Heart left ventricle (tissue), 16 donors: ENCODE data around the gene DPH1. TPM values are rescaled to one million over a fixed set of nuclear protein-coding genes. Genes with fewer than 3 reads are reported as not detected.

Source experiments
- ATAC-seq, 4 donors: fragments of 200-7000 bp; cut with Tn5 transposase; one replicate each; pipeline ENCODE4 v1.9.1; 2020 to 2022; ENCODE audit warnings: moderate library complexity in 4 of 4, mild to moderate bottlenecking in 3 of 4, moderate number of reproducible peaks in 1 of 4
- DNase-seq, 5 donors: peaks; one replicate each; pipeline ENCODE4 v3.0.0-alpha.2; 2020
- H3K27ac ChIP-seq, 12 donors: fragments of 200-600 bp; sonication (generic) in 4 of 12; one replicate each; pipeline versions ENCODE4 v1.5.0 to v1.8.0; 2016 to 2022; ENCODE audit warnings: mild to moderate bottlenecking in 2 of 12
- H3K27me3 ChIP-seq, 9 donors: fragments of 200-600 bp; sonication (generic) in 2 of 9; one replicate each; pipeline versions ENCODE4 v1.5.1 to v1.8.0; 2016 to 2022; ENCODE audit warnings: mild to moderate bottlenecking in 3 of 9
- H3K36me3 ChIP-seq, 9 donors: fragments of 200-600 bp; sonication (generic) in 2 of 9; one replicate each; pipeline versions ENCODE4 v1.5.0 to v1.8.0; 2018 to 2022; ENCODE audit warnings: mild to moderate bottlenecking in 2 of 9
- H3K4me1 ChIP-seq, 12 donors: fragments of 200-600 bp; sonication (generic) in 4 of 12; one replicate each; pipeline versions ENCODE4 v1.5.0 to v1.8.0; 2016 to 2022; ENCODE audit warnings: mild to moderate bottlenecking in 3 of 12
- H3K4me3 ChIP-seq, 12 donors: fragments of 200-600 bp; sonication (generic) in 4 of 12; one replicate each; pipeline versions ENCODE4 v1.5.0 to v1.8.0; 2017 to 2022; ENCODE audit warnings: mild to moderate bottlenecking in 9 of 12, moderate library complexity in 4 of 12
- H3K9me3 ChIP-seq, 12 donors: fragments of 200-600 bp; sonication (generic) in 4 of 12; one replicate each; pipeline versions ENCODE4 v1.5.0 to v1.8.0; 2016 to 2022; ENCODE audit warnings: mild to moderate bottlenecking in 1 of 12
- CTCF ChIP-seq, 12 donors: fragments of 200-600 bp; sonication (generic) in 4 of 12; IDR thresholded peaks; one replicate each; pipeline versions ENCODE4 v1.5.0 to v1.8.0; 2018 to 2022; ENCODE audit warnings: antibody characterized with exemption in 12 of 12, mild to moderate bottlenecking in 5 of 12
- POLR2A ChIP-seq, 2 donors: fragments of 450-650 bp; IDR thresholded peaks; one replicate each; pipeline ENCODE4 v1.6.1; 2017; ENCODE audit warnings: antibody characterized with exemption in 2 of 2, mild to moderate bottlenecking in 2 of 2, moderate library complexity in 2 of 2
- WGBS, 4 donors: extraction: QIAGEN DNeasy Blood & Tissue Kit in 2 of 4; methylation state at CpG; one replicate each; pipeline versions ENCODE4 v1.1.5 to v1.1.7; 2013 to 2018; 5-methylcytosine and 5-hydroxymethylcytosine counted together
- intact Hi-C, 10 donors: fragments of 100-400 bp; cut with DNase I; formaldehyde crosslinking; loops; one replicate each; pipeline versions ENCODE4 v1.11.1 to v1.14.2; 2022
- polyA plus RNA-seq, 2 donors: library from polyadenylated mRNA; stranded (reverse); fragments of 200-250 nt; gene quantifications; one replicate each; pipeline ENCODE4 v1.2.3, GENCODE V29; 2013
- total RNA-seq, 9 donors: library from RNA; depleted of rRNA in 2 of 9; stranded (reverse); fragments of >200 nt in 2 of 9; fragmentation: NEBNext Ultra II Directional in 3 of 9; extraction: Animal tissue kit (Norgen Biotek cat#: 25700) in 3 of 9; gene quantifications; one replicate each; pipeline versions ENCODE4 v1.1.0 to v1.2.4, GENCODE V29; 2016 to 2023
- donor health status: ischemic (EF 13 %, LVEDD 7.1; RV severe dilation, severe dysfunction).
- donor health status: healthy with polysubstance abuse.
- donor health status: DM: no; HTN: yes; CAD: no.
- donor health status: DM: no; HTN: no; CAD: no.
- donor health status: ischemic (EF 25% LVEDD 6.9; RV normal size, moderate dysfunction).
- donor health status: ischemic (EF 25% LVEDD 5.7; RV mildly dilated, moderate dysfunction).
- donor health status: healthy.
- donor health status: DM: yes; HTN: yes; CAD: no.
- donor health status: ischemic (EF 35%, LVEDD 5.7; RV mildly dilated, moderate dysfunction).
- donor health status: nonischemic (EF 11% LVEDD 7.7; RV severe dilation, severe dysfunction).
- donor health status: DM: yes; HTN: yes; CAD: no.
- donor health status: PGD.
- donor health status: ischemic (EF 29% LVEDD 5.4; RV normal size, mild dysfunction).
- donor health status: nonischemic (EF 23%, LVEDD 6.1; RV moderate dilation, normal function).

DPH1 gene
- total and polyA plus RNA-seq, 11 donors = 14.0 to 38.1 (median 23.4) TPM

- intact Hi-C loops = loop anchor here in 1 of 10 donors (5.0 kb wide), 1 partner anchor 40 kb away; no protein-coding TSS in a partner anchor
- no peak for DNase-seq
- H3K36me3 ChIP-seq = peaks cover 0 to 52% (median 46%) of the 10 kb centered on the region in 9 donors
These were observed 52.2 kb downstream of the DPH1 start for GRCh38 chr17:2082003-2082781.

DNA sequence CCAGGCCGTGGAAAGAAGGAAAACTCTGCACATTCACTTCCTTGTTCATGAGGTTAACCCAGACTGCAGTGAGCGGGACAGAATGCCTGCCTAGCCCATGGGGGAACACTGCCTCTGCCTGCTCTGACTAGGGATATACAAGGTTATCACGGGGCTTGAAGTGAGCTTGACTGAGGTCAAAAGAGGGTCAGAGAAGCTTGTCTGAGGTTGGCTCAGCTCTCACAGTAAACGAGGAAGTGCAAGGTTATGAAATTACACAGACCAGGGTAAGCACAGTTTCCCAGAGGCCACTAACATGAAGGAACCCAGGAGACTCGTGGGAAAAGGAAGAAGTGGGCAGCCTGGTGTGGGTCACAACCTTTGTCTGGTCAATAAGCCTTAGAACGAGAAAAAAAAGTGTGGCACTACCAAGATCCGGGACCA is 53.7 kb downstream of the DPH1 start:
- 23 to 37% (median 30%) methylated on average over 6 to 7 of the region's 7 CpGs for WGBS, 4 donors
- Histone ChIP-seq H3K4me3 (no peak overlapping the region), H3K9me3 (no peaks in the 10 kb centered on the region), H3K27ac (peak overlapping the region; percentile 74 to 95 (median 90)), H3K36me3 (peaks cover 0 to 38% (median 32%) of the 10 kb centered on the region in 9 donors), H3K4me1 (peaks cover 18 to 74% (median 64%) of the 10 kb centered on the region in 12 donors), H3K27me3 (no peaks in the 10 kb centered on the region)
- intact Hi-C loops = loop anchor here in 1 of 10 donors (2.0 to 5.0 kb wide), 2 partner anchors 15 to 39 kb away; no protein-coding TSS in a partner anchor
- ATAC-seq (peak in 3 of 4 donors; percentile 13 to 52 (median 33)), DNase-seq (peak in 2 of 5 donors; percentile 44 to 49)
- peak in 1 of 12 donors; percentile 9 for TF ChIP-seq CTCF (IDR thresholded peaks at IDR 0.05)
- no peak for TF ChIP-seq POLR2A (IDR thresholded peaks at IDR 0.05)

More at GRCh38 chr17:2082003-2082781, 52.2 kb downstream of the DPH1 start:
- peaks cover 12 to 62% (median 52%) of the 10 kb centered on the region in 12 donors for H3K4me1 ChIP-seq
- no peak overlapping the region for H3K4me3 ChIP-seq
- peak overlapping the region; percentile 12 to 95 (median 90) for H3K27ac ChIP-seq
- TF ChIP-seq POLR2A (IDR thresholded peaks at IDR 0.05) (no peak), CTCF (IDR thresholded peaks at IDR 0.05) (no peak)
- WGBS, 4 donors = 74 to 80% (median 78%) methylated on average over 9 of the region's 9 CpGs
- no peak for ATAC-seq
- H3K27me3 ChIP-seq = no peaks in the 10 kb centered on the region
- H3K9me3 ChIP-seq = no peaks in the 10 kb centered on the region

- peak in 4 of 5 donors; percentile 72 to 84 (median 78) for DNase-seq
These were observed 54.2 kb downstream of the DPH1 start for GRCh38 chr17:2084036-2084765.

More at GRCh38 chr17:2084036-2084765, 54.2 kb downstream of the DPH1 start:
- H3K36me3 ChIP-seq = peaks cover 0 to 32% (median 26%) of the 10 kb centered on the region in 9 donors
- H3K27me3 ChIP-seq = no peaks in the 10 kb centered on the region
- no peaks in the 10 kb centered on the region for H3K9me3 ChIP-seq
- 48 to 63% (median 57%) methylated on average over 8 of the region's 8 CpGs for WGBS, 4 donors
- intact Hi-C loops = loop anchor here in 1 of 10 donors (2.0 to 5.0 kb wide), 2 partner anchors 15 to 38 kb away; no protein-coding TSS in a partner anchor
- TF ChIP-seq CTCF (IDR thresholded peaks at IDR 0.05) = no peak
- no peak for TF ChIP-seq POLR2A (IDR thresholded peaks at IDR 0.05)
- no peak overlapping the region for H3K4me3 ChIP-seq
- H3K27ac ChIP-seq = peak overlapping the region; percentile 74 to 95 (median 90)
- ATAC-seq = peak; percentile 45 to 76 (median 71)
- peaks cover 21 to 80% (median 69%) of the 10 kb centered on the region in 12 donors for H3K4me1 ChIP-seq
